K562 (cell line): ENCODE results near the gene DNASE1L1. TPM values are rescaled to one million over a fixed set of nuclear protein-coding genes. Genes with fewer than 3 reads are reported as not detected.

Experiments
- CXXC5 ChIP-seq: fragments of 250-450 bp; sonication (Bioruptor Pico); IDR thresholded peaks from 2 replicates; pipeline ENCODE4 v1.8.0; 2022; ENCODE audit warnings: inconsistent platforms, mild to moderate bottlenecking, moderate library complexity
- GATA2 ChIP-seq: sonication (generic); formaldehyde crosslinking; IDR thresholded peaks from 2 replicates; pipeline ENCODE4 v1.4.0; 2020; ENCODE audit warnings: mild to moderate bottlenecking, missing genetic modification reagents
- MTA3 ChIP-seq: fragments of 450-650 bp; formaldehyde crosslinking; IDR thresholded peaks from 2 replicates; pipeline ENCODE4 v1.6.1; 2017; ENCODE audit warnings: mild to moderate bottlenecking, borderline replicate concordance
- NONO ChIP-seq, 2 experiments: fragments of 200-400 bp in 1 of 2; fragments of 450-650 bp in 1 of 2; formaldehyde crosslinking in 1 of 2; IDR thresholded peaks; 2 replicates each; pipeline ENCODE4 v1.6.1; 2017; ENCODE audit warnings: low read depth in 2 of 2, mild to moderate bottlenecking in 2 of 2, moderate library complexity in 2 of 2, low read length in 1 of 2
- POLR2H ChIP-seq: IDR thresholded peaks from 2 replicates; pipeline ENCODE4 v1.6.1; 2016; ENCODE audit warnings: missing genetic modification characterization, low read depth, mild to moderate bottlenecking, control low read depth, missing compliant biosample characterization, moderate library complexity
- RBFOX2 ChIP-seq: fragments of 200-400 bp; formaldehyde crosslinking; IDR thresholded peaks from 2 replicates; pipeline ENCODE4 v1.6.1; 2017; ENCODE audit warnings: low read depth, mild to moderate bottlenecking, low read length, moderate library complexity
- SMARCA5 ChIP-seq: fragments of 450-650 bp; IDR thresholded peaks from 2 replicates; pipeline ENCODE4 v1.6.1; 2016
- TAF1 ChIP-seq: IDR thresholded peaks from 2 replicates; pipeline ENCODE4 v1.6.1; 2011; ENCODE audit warnings: mild to moderate bottlenecking, low read length, moderate library complexity; ENCODE audit not compliant: insufficient read depth, control insufficient read depth, severe bottlenecking; ENCODE audit errors: extremely low read depth
- TBP ChIP-seq: optimal IDR thresholded peaks from 2 replicates; pipeline ENCODE3; 2011; ENCODE audit warnings: low read depth, low read length, improper control_type of control experiment
- TCFL5 ChIP-seq: fragments of 250-450 bp; sonication (Bioruptor Pico); conservative IDR thresholded peaks from 2 replicates; pipeline ENCODE4 v1.6.1; 2021; ENCODE audit warnings: mild to moderate bottlenecking, moderate library complexity, matching md5 sums
- ZFX ChIP-seq: sonication (generic); formaldehyde crosslinking; IDR thresholded peaks from 2 replicates; pipeline ENCODE4 v1.8.0; 2022; ENCODE audit warnings: mild to moderate bottlenecking, missing genetic modification reagents, moderate library complexity
- ZNF12 ChIP-seq: sonication (generic); formaldehyde crosslinking; IDR thresholded peaks from 2 replicates; pipeline ENCODE4 v1.4.0; 2020; ENCODE audit warnings: mild to moderate bottlenecking, missing genetic modification reagents
- ZNF140 ChIP-seq: fragments of 250-450 bp; sonication (Bioruptor Pico); IDR thresholded peaks from 2 replicates; pipeline ENCODE4 v1.8.0; 2021; ENCODE audit warnings: moderate library complexity, mild to moderate bottlenecking, inconsistent platforms
- ZNF165 ChIP-seq: fragments of 250-450 bp; sonication (Bioruptor Pico); IDR thresholded peaks from 2 replicates; pipeline ENCODE4 v1.4.0; 2020; ENCODE audit warnings: borderline replicate concordance
- ZNF232 ChIP-seq: sonication (generic); formaldehyde crosslinking; IDR thresholded peaks from 2 replicates; pipeline ENCODE4 v1.8.0; 2022; ENCODE audit warnings: mild to moderate bottlenecking, missing genetic modification reagents
- ZNF253 ChIP-seq: fragments of 250-450 bp; sonication (Bioruptor Pico); conservative IDR thresholded peaks from 2 replicates; pipeline ENCODE4 v1.6.1; 2021; ENCODE audit warnings: mild to moderate bottlenecking
- ZNF324 ChIP-seq: fragments of 250-450 bp; sonication (Bioruptor Pico); IDR thresholded peaks from 2 replicates; pipeline ENCODE4 v1.4.0; 2020; ENCODE audit warnings: mild to moderate bottlenecking
- ZNF395 ChIP-seq: fragments of 200-800 bp; sonication (Bioruptor generic); IDR thresholded peaks from 2 replicates; pipeline ENCODE4 v1.6.1; 2017; ENCODE audit warnings: missing genetic modification characterization, missing compliant biosample characterization
- ZNF444 ChIP-seq: fragments of 250-450 bp; sonication (Bioruptor Pico); IDR thresholded peaks from 2 replicates; pipeline ENCODE4 v1.4.0; 2020; ENCODE audit warnings: mild to moderate bottlenecking, moderate library complexity
- ZNF592 ChIP-seq: fragments of 450-650 bp; IDR thresholded peaks from 2 replicates; pipeline ENCODE4 v1.6.1; 2017; ENCODE audit warnings: antibody characterized with exemption, mild to moderate bottlenecking
- ZNF699 ChIP-seq: fragments of 250-450 bp; sonication (Bioruptor Pico); IDR thresholded peaks from 2 replicates; pipeline ENCODE4 v1.8.0; 2021; ENCODE audit warnings: mild to moderate bottlenecking, moderate library complexity; ENCODE audit not compliant: insufficient replicate concordance
- polyA plus RNA-seq, 8 experiments: library from polyadenylated mRNA; depleted of rRNA in 4 of 8; stranded (reverse) in 5 of 8; unstranded in 3 of 8; fragments of >200 nt; fragmentation: Nextera tagmentation in 2 of 8; fragmentation: Illumina TruSeq in 1 of 8; extraction: Ambion mirVana in 2 of 8; extraction: Trizol in 1 of 8; gene quantifications; 2 replicates each; pipeline versions ENCODE4 v1.2.1 to v1.2.3, GENCODE V29; 2011 to 2014; ENCODE audit warnings: inconsistent platforms in 1 of 8, missing spikeins in 1 of 8
- total RNA-seq, 7 experiments: library from RNA; depleted of rRNA in 6 of 7; stranded (reverse); fragments of >200 nt in 6 of 7; fragmentation: Illumina TruSeq in 2 of 7; extraction: Trizol in 2 of 7; gene quantifications; 2 replicates each; pipeline versions ENCODE4 v1.2.1 to v1.2.3, GENCODE V29; 2011 to 2021; ENCODE audit warnings: low replicate concordance in 1 of 7
- TF ChIP-seq, protein P1 (sequence below): fragments of 450-650 bp; formaldehyde crosslinking; IDR thresholded peaks from 2 replicates; pipeline ENCODE4 v1.4.0; 2022; ENCODE audit warnings: missing genetic modification characterization

The DNASE1L1 gene
- total and polyA plus RNA-seq, 9 of the 15 experiments (the other 6 are each of a cell fraction or from before 2014, with no cell fraction given) = 0.73 to 12.6 (median 7.9) TPM

- TF ChIP-seq POLR2H (no peak; the same call in 1 of the 2 replicates), ZNF395 (CRISPR knock-in tag) (no peak), RBFOX2 (peak; percentile 79), ZNF444 (CRISPR knock-in tag) (no peak), MTA3 (peak; percentile 81; the same call in 1 of the 2 replicates), TBP (peak; percentile 94), ZFX (CRISPR knock-in tag) (peak; percentile 47), CXXC5 (peak; percentile 77), SMARCA5 (no peak), TCFL5 (CRISPR knock-in tag) (no peak), ZNF699 (CRISPR knock-in tag) (no peak), TAF1 (peak; percentile 66), ZNF232 (CRISPR knock-in tag) (no peak), ZNF165 (no peak), NONO (IDR thresholded peaks at IDR 0.05; ENCODE audit: low read depth in 2 of 2, low read length in 1 of 2) (peak; percentile 97 to 99), ZNF592 (no peak), ZNF324 (CRISPR knock-in tag) (no peak), ZNF253 (CRISPR knock-in tag) (no peak), ZNF140 (CRISPR knock-in tag) (no peak), GATA2 (CRISPR knock-in tag) (no peak), ZNF12 (CRISPR knock-in tag) (no peak)
- TF ChIP-seq, protein P1, sequence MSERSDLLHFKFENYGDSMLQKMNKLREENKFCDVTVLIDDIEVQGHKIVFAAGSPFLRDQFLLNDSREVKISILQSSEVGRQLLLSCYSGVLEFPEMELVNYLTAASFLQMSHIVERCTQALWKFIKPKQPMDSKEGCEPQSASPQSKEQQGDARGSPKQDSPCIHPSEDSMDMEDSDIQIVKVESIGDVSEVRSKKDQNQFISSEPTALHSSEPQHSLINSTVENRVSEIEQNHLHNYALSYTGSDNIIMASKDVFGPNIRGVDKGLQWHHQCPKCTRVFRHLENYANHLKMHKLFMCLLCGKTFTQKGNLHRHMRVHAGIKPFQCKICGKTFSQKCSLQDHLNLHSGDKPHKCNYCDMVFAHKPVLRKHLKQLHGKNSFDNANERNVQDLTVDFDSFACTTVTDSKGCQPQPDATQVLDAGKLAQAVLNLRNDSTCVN (CRISPR knock-in tag) = no peak
These were observed 49.3 kb upstream of the DNASE1L1 start, which contains the start of gene PLXNA3 (continued) for GRCh38 chrX:154458116-154458953.
